IMR-90 (cell line): Measurements from ENCODE around the gene PRUNE2. TPM values are rescaled to one million over a fixed set of nuclear protein-coding genes. Genes with fewer than 3 reads are reported as not detected.

Source experiments
- ATAC-seq: fragments of 200-7000 bp; cut with Tn5 transposase; 2 replicates; pipeline ENCODE4 v1.9.1; 2020; ENCODE audit warnings: low read depth, mild to moderate bottlenecking, moderate library complexity
- BruUV-seq: library from RNA; stranded (reverse); fragments of 400-500 nt; replicated peaks from 2 replicates; lab custom pipeline; 2021; lab: Mats Ljungman, UMichigan
- CTCF ChIA-PET: fragments of 300-600 bp; formaldehyde crosslinking; extraction: SDS; loops from one replicate; lab custom pipeline; 2021; ENCODE audit warnings: antibody characterized with exemption; lab: Yijun Ruan, JAX
- POLR2A ChIA-PET: fragments of 300-600 bp; sonication (Branson Sonifier 250); formaldehyde crosslinking; loops from one replicate; lab custom pipeline; 2022; ENCODE audit warnings: antibody characterized with exemption; ENCODE audit not compliant: unreplicated experiment; lab: Charles Lee
- DNase-seq: peaks from one replicate; pipeline ENCODE4 v3.0.0; 2013
- H2AFZ ChIP-seq: replicated peaks from 2 replicates; pipeline ENCODE3; 2013; ENCODE audit warnings: low read length, mild to moderate bottlenecking; ENCODE audit not compliant: poor library complexity
- H2AK5ac ChIP-seq: 2 replicates; pipeline ENCODE4 v1.6.1; 2013; ENCODE audit warnings: low read depth, low read length, inconsistent platforms
- H2AK9ac ChIP-seq: replicated peaks from 2 replicates; pipeline ENCODE3; 2013; ENCODE audit warnings: mild to moderate bottlenecking, low read depth, low read length, moderate library complexity; ENCODE audit not compliant: poor library complexity
- H2BK120ac ChIP-seq: 2 replicates; pipeline ENCODE4 v1.6.1; 2013; ENCODE audit warnings: low read depth, low read length, inconsistent platforms
- H2BK15ac ChIP-seq: 3 replicates; pipeline ENCODE4 v1.6.1; 2013; ENCODE audit warnings: low read depth, low read length, inconsistent platforms
- H2BK20ac ChIP-seq: 2 replicates; pipeline ENCODE4 v1.6.1; 2013; ENCODE audit warnings: low read depth, mild to moderate bottlenecking, inconsistent platforms, low read length, moderate library complexity
- H2BK5ac ChIP-seq: 2 replicates; pipeline ENCODE4 v1.6.1; 2013; ENCODE audit warnings: mild to moderate bottlenecking, low read depth, low read length, inconsistent platforms; ENCODE audit not compliant: poor library complexity, severe bottlenecking
- H3K14ac ChIP-seq: replicated peaks from 2 replicates; pipeline ENCODE4 v1.6.1; 2013; ENCODE audit warnings: low read depth, low read length, inconsistent platforms
- H3K18ac ChIP-seq: 2 replicates; pipeline ENCODE4 v1.6.1; 2013; ENCODE audit warnings: low read depth, low read length, control low read depth
- H3K23ac ChIP-seq: 2 replicates; pipeline ENCODE4 v1.6.1; 2013; ENCODE audit warnings: low read depth, low read length, inconsistent platforms
- H3K27ac ChIP-seq: 2 replicates; pipeline ENCODE4 v1.5.1; 2013; ENCODE audit warnings: mild to moderate bottlenecking, control low read depth, low read length; ENCODE audit not compliant: insufficient read depth
- H3K27me3 ChIP-seq: 2 replicates; pipeline ENCODE4 v1.6.1; 2013; ENCODE audit warnings: low read length; ENCODE audit not compliant: control insufficient read depth, insufficient read depth
- H3K36me3 ChIP-seq: 2 replicates; pipeline ENCODE4 v1.6.1; 2013; ENCODE audit warnings: low read length, mixed read lengths; ENCODE audit not compliant: control insufficient read depth, insufficient read depth
- H3K4ac ChIP-seq: 2 replicates; pipeline ENCODE4 v1.6.1; 2013; ENCODE audit warnings: low read depth, low read length, inconsistent platforms
- H3K4me1 ChIP-seq: 2 replicates; pipeline ENCODE4 v1.6.1; 2013; ENCODE audit warnings: low read length, mixed read lengths; ENCODE audit not compliant: control insufficient read depth, insufficient read depth
- H3K4me2 ChIP-seq: 2 replicates; pipeline ENCODE4 v1.6.1; 2013; ENCODE audit warnings: low read depth, mild to moderate bottlenecking, control low read depth, low read length, moderate library complexity
- H3K4me3 ChIP-seq: 2 replicates; pipeline ENCODE4 v1.5.1; 2013; ENCODE audit warnings: low read depth, mild to moderate bottlenecking, control low read depth, low read length, moderate library complexity; ENCODE audit not compliant: insufficient read depth
- H3K56ac ChIP-seq: 2 replicates; pipeline ENCODE4 v1.6.1; 2013; ENCODE audit warnings: low read length, inconsistent platforms; ENCODE audit not compliant: insufficient read depth; ENCODE audit errors: extremely low read depth
- H3K79me1 ChIP-seq, 2 experiments: 2 replicates each; pipeline ENCODE4 v1.6.1; 2013; ENCODE audit warnings: low read length in 2 of 2, inconsistent platforms in 1 of 2, low read depth in 1 of 2
- H3K9ac ChIP-seq: 2 replicates; pipeline ENCODE4 v1.6.1; 2013; ENCODE audit warnings: low read depth, low read length, control low read depth
- H3K9me1 ChIP-seq: 2 replicates; pipeline ENCODE4 v1.6.1; 2013; ENCODE audit warnings: low read length, inconsistent platforms; ENCODE audit not compliant: insufficient read depth
- H3K9me3 ChIP-seq: 2 replicates; pipeline ENCODE4 v1.6.1; 2013; ENCODE audit warnings: low read length; ENCODE audit not compliant: control insufficient read depth, insufficient read depth
- H4K20me1 ChIP-seq: 2 replicates; pipeline ENCODE4 v1.6.1; 2013; ENCODE audit warnings: low read length, inconsistent platforms; ENCODE audit not compliant: insufficient read depth
- H4K5ac ChIP-seq: 2 replicates; pipeline ENCODE4 v1.6.1; 2013; ENCODE audit warnings: mild to moderate bottlenecking, low read depth, low read length, control low read depth
- H4K8ac ChIP-seq, 2 experiments: 2 replicates each; pipeline ENCODE4 v1.6.1; 2013; ENCODE audit warnings: low read depth in 2 of 2, low read length in 2 of 2, control low read depth in 1 of 2, inconsistent platforms in 1 of 2
- H4K91ac ChIP-seq: 2 replicates; pipeline ENCODE4 v1.6.1; 2013; ENCODE audit warnings: low read depth, low read length, inconsistent platforms; ENCODE audit not compliant: insufficient read depth
- MAFK ChIP-seq: IDR thresholded peaks from 2 replicates; pipeline ENCODE4 v1.6.1; 2012; ENCODE audit warnings: low read depth, low read length, improper control_type of control experiment
- POLR2A ChIP-seq: IDR thresholded peaks from 2 replicates; pipeline ENCODE4 v1.6.1; 2012; ENCODE audit warnings: mild to moderate bottlenecking, low read depth, low read length
- WGBS, 2 experiments: methylation state at CpG; one replicate each; pipeline versions ENCODE4 v1.1.5 to v1.1.7; 2013; ENCODE audit warnings: missing lambda C conversion rate in 2 of 2; ENCODE audit not compliant: insufficient read length in 1 of 2; ENCODE audit errors: extremely low coverage in 2 of 2; 5-methylcytosine and 5-hydroxymethylcytosine counted together
- dilution Hi-C: fragments of 300-500 bp; cut with HindIII; formaldehyde crosslinking; loops from one replicate; pipeline ENCODE4 v1.14.3; 2018; ENCODE audit warnings: low sequenced_read_pairs; ENCODE audit not compliant: unreplicated experiment
- in situ Hi-C: fragments of 300-500 bp; cut with MboI; formaldehyde crosslinking; loops from 3 replicates; pipeline ENCODE4 v1.14.3; 2019; ENCODE audit warnings: low sequenced_read_pairs, inconsistent platforms, mixed read lengths
- intact Hi-C: fragments of 100-400 bp; cut with micrococcal nuclease; formaldehyde crosslinking; loops from 2 replicates; pipeline ENCODE4 v1.10.0; 2022
- polyA plus RNA-seq, 3 experiments: library from polyadenylated mRNA; depleted of rRNA; stranded (reverse); fragments of >200 nt; gene quantifications; 2 replicates each; pipeline ENCODE4 v1.2.3, GENCODE V29; 2012; ENCODE audit warnings: low replicate concordance in 1 of 3
- total RNA-seq: library from RNA; depleted of rRNA; stranded (reverse); fragments of >200 nt; gene quantifications from 2 replicates; pipeline ENCODE4 v1.2.3, GENCODE V29; 2012
- TF ChIP-seq, protein P1 (sequence below): fragments of 150-350 bp; IDR thresholded peaks from 2 replicates; pipeline ENCODE4 v1.6.1; 2017; ENCODE audit warnings: mild to moderate bottlenecking, antibody characterized with exemption, low read length, low read depth

The PRUNE2 gene
- total and polyA plus RNA-seq, 2 of the 4 experiments (the other 2 are of a cell fraction): 0.70 to 1.6 TPM

DNA sequence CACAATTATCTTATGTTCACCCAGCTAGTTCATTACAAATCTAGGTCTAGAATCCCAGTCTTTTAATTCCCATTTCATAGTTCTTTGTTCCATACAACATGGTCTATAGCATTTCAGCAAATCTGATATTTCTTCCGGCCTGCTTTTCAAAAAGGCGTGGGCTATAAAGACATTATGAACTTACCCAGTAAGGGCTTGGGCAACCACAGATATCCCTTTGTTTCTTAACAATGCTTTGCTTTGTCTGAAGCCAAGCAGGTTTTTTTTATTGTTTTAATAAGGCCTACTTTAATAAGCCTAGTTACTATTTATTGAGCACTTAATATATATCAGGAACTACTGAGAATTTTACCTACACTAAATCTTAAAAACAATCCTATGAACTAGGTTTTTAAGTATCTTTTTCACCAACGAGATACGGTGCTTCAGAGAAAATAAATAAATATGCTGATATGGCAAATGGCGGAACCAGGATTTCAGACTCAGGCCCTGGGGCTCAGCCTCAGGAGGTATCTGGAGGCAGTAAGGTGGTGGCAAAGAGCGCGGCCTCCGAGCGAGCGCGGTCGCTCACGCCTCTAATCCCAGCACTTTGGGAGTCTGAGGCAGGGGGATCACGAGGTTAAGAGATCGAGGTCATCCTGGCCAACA, 112.0 kb downstream of the PRUNE2 start:
- Histone ChIP-seq H3K4ac (no peak overlapping the region), H3K36me3 (no peaks in the 10 kb centered on the region), H3K27me3 (peaks cover 2% of the 10 kb centered on the region; the same call in 1 of the 2 replicates), H4K91ac (no peak overlapping the region), H3K9ac (no peak overlapping the region), H2BK120ac (no peak overlapping the region), H3K18ac (no peak overlapping the region), H2AFZ (no peak overlapping the region), H4K20me1 (no peaks in the 10 kb centered on the region), H3K23ac (no peak overlapping the region), H3K14ac (no peak overlapping the region), H3K27ac (no peak overlapping the region), H3K9me3 (no peaks in the 10 kb centered on the region), H2AK9ac (no peak overlapping the region), H3K4me1 (no peaks in the 10 kb centered on the region), H3K9me1 (no peaks in the 10 kb centered on the region), H2AK5ac (no peak overlapping the region), H2BK15ac (no peak overlapping the region), H3K4me2 (no peak overlapping the region), H4K8ac (no peak overlapping the region), H2BK20ac (no peak overlapping the region), H3K79me1 (no peaks in the 10 kb centered on the region), H2BK5ac (no peak overlapping the region), H3K56ac (no peak overlapping the region), H4K5ac (no peak overlapping the region), H3K4me3 (no peak overlapping the region)
- no peak for DNase-seq
- in situ Hi-C loops (no loop called here), intact Hi-C loops (no loop called here), dilution Hi-C loops (no loop called here)
- ChIA-PET CTCF (no interaction called here), POLR2A (no interaction called here)
- no CpG with 5 or more reads among the region's 15 CpGs for WGBS, 2 experiments
- peak; percentile 61; the same call in 1 of the 2 replicates for TF ChIP-seq MAFK
- no peak for TF ChIP-seq POLR2A
- TF ChIP-seq, protein P1, sequence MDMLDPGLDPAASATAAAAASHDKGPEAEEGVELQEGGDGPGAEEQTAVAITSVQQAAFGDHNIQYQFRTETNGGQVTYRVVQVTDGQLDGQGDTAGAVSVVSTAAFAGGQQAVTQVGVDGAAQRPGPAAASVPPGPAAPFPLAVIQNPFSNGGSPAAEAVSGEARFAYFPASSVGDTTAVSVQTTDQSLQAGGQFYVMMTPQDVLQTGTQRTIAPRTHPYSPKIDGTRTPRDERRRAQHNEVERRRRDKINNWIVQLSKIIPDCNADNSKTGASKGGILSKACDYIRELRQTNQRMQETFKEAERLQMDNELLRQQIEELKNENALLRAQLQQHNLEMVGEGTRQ: no peak
- BruUV-seq: no TSS peak
- ATAC-seq: no peak
